Measurements from ENCODE around the gene XYLT1.
"Not testable (repeated sequence)": the region's sequence is repeated elsewhere in the genome, so short reads cannot be mapped to it uniquely, and the experiment has no call there.

Gene XYLT1

DNA sequence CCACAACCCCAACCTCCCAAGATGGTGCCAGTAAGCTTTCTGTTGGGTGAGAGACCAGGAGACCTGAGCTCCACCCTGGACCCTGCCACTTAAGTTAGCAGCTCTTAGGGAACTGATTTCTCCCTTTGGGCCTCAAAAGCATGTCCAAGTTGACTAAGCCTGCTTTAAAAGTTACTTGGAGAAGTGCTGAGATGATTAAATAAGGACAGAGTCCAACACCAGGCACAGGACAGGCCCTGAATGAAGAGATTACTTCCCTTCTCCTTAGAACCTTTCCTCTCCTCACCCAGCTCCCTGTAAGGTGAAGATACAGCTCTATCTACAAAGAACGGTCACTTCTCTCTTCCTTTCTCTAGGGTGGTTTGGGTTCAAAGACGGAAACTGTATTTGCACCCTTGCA is 162.6 kb downstream of the XYLT1 start:
- TF ChIP-seq, protein P1, sequence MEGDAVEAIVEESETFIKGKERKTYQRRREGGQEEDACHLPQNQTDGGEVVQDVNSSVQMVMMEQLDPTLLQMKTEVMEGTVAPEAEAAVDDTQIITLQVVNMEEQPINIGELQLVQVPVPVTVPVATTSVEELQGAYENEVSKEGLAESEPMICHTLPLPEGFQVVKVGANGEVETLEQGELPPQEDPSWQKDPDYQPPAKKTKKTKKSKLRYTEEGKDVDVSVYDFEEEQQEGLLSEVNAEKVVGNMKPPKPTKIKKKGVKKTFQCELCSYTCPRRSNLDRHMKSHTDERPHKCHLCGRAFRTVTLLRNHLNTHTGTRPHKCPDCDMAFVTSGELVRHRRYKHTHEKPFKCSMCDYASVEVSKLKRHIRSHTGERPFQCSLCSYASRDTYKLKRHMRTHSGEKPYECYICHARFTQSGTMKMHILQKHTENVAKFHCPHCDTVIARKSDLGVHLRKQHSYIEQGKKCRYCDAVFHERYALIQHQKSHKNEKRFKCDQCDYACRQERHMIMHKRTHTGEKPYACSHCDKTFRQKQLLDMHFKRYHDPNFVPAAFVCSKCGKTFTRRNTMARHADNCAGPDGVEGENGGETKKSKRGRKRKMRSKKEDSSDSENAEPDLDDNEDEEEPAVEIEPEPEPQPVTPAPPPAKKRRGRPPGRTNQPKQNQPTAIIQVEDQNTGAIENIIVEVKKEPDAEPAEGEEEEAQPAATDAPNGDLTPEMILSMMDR (IDR thresholded peaks at IDR 0.05; ENCODE audit: low read depth, low read length) = no peak
- in situ Hi-C loops (cut with HindIII; ENCODE audit: low sequenced_read_pairs) = no loop called here
- DNase-seq (ENCODE audit: low read depth, low spot score) = no peak
- no peak overlapping the region for H3K4me3 ChIP-seq (ENCODE audit: low read depth, low read length)

DNA sequence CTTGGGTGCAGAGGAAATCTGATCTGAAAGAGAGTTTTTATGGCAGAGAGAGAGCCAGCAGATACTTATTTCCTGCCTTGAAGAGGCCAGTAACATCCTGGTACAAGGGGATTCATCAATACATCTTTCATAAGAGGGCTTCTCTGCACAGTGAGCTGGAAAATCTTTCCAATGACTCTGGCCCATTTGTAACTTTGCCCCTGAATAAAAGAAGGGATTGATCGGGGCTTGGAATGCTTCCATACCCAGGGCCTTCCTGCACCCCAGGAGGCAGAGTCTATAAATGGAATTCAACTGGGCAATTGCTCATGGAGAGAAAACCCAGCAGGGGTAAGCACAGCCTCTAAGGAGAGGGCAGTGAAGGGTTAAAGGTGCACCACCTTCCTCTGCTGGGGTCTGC is 163.3 kb downstream of the XYLT1 start:
- no peak for DNase-seq (ENCODE audit: low read depth, low spot score)

DNA sequence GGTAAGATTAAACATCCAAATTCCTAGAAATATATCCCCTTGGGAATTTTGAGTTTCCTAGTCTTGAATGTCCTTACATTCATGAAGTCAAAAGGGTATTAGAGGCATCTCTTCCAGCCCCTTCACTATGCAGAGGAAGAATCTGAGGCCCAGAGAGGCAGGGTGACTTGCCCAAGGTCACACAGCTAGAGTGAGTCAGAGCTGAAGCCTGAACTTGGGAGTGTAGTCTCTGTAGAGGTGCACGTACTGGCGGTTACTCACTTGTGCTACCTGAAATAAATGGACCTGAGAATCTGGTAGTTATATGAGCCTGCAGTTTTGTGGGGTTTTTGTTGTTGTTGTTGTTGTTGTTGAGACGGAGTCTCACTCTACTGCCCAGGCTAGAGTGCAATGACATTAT is 164.0 kb downstream of the XYLT1 start:
- no peak overlapping the region for H3K4me3 ChIP-seq (ENCODE audit: low read depth, low read length)
- TF ChIP-seq, protein P1 (IDR thresholded peaks at IDR 0.05; ENCODE audit: low read depth, low read length) = no peak
- no peak for DNase-seq (ENCODE audit: low read depth, low spot score)
- in situ Hi-C loops (cut with HindIII; ENCODE audit: low sequenced_read_pairs) = no loop called here

More for the DNA sequence above, 163.3 kb downstream of the XYLT1 start:
- no peak overlapping the region for H3K4me3 ChIP-seq (ENCODE audit: low read depth, low read length)
- TF ChIP-seq, protein P1 (IDR thresholded peaks at IDR 0.05; ENCODE audit: low read depth, low read length) = no peak
- in situ Hi-C loops (cut with HindIII; ENCODE audit: low sequenced_read_pairs) = no loop called here

DNA sequence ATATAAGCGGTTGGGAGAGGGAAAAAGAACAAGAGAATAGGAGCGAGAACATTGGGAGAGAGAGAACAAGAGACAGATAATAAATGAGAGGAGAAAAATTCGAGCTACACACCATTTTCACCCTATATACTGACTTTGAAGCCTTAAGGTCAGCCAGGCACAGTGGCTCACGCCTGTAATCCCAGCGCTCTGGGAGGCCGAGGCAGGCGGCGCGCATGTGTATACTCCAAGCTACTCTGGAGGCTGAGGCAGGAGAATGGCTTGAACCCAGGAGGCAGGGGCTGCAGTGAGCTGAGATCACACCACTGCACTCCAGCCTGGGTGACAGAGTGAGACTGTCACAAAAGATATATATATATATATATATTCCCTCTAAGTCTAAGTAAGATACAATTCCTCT is 164.5 kb downstream of the XYLT1 start:
- DNase-seq (ENCODE audit: low read depth, low spot score); in situ Hi-C loops (cut with HindIII; ENCODE audit: low sequenced_read_pairs); H3K4me3 ChIP-seq (ENCODE audit: low read depth, low read length): not testable (repeated sequence)

DNA sequence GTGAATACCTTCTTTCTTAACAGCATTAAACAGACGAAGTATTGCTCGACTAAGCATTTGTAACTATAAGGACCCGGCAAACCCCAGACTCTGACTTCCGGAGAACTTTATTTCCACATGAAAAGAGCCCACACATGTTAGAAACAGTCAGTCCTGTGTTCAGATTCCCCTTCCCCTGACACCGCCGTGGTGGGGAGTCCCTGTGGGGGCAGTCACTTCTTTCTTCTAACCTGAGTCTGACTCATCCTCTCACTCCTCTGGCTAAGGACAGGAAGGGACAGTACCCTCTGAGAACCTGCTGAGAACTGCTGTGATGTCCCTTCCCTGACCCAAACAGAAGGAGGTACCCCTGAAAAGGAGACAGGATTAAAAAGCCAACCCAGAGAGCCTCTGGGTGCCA is 165.1 kb downstream of the XYLT1 start:
- in situ Hi-C loops (cut with HindIII; ENCODE audit: low sequenced_read_pairs) = no loop called here
- H3K4me3 ChIP-seq (ENCODE audit: low read depth, low read length) = no peak overlapping the region
- TF ChIP-seq, protein P1 (IDR thresholded peaks at IDR 0.05; ENCODE audit: low read depth, low read length) = no peak
- DNase-seq (ENCODE audit: low read depth, low spot score) = no peak

DNA sequence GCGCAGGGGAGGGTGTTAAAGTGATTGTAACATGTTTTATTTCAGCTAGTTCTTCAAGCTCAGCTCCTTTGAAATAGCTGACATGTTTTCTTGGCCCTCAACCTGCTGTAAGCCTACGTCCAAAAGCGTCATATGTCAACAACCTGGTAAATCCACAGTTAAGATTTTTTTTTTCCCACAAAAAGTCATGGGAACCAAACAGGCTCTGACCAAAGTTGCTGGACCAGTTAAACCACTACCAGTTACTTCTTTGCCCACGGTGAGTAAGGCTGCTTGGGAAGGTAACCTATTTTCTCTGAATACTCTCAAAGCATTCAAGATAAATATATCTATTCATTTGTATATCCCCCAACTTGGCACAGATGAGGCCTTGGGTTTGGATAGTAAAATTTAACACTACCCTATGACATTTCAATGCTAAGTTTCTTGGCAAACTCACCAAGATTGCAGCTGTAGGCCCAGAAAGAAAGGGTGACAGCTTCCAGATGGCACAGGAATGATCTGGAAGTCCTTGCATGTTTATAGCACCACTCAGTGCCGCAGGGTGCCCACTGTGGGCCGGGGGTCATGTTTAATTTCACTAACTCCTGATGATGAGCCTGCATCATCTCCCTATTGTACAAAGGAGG is 166.2 kb downstream of the XYLT1 start:
- peak; percentile 24 for DNase-seq (ENCODE audit: low read depth, low spot score)
- H3K4me3 ChIP-seq (ENCODE audit: low read depth, low read length) = no peak overlapping the region
- TF ChIP-seq, protein P1 (IDR thresholded peaks at IDR 0.05; ENCODE audit: low read depth, low read length) = no peak
- in situ Hi-C loops (cut with HindIII; ENCODE audit: low sequenced_read_pairs) = no loop called here

DNA sequence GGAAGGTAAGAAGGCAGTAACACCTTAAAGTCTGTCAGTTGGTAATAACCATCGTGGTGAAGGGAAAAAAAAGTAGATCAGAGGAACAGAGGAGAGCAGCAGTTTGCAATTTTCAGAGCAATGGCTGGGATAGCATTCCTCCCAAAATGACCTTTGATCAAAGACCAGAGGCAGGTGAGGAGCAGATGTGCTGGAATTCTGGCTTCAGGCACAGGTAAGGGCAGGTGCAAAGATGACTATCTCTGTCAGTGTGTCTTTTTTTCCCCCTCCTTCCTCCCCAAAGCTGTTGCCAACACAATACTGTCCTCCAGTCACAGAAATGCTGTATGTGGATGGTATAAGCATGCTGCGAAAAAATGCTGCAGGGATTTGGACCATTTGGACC is 166.7 kb downstream of the XYLT1 start:
- TF ChIP-seq, protein P1 (IDR thresholded peaks at IDR 0.05; ENCODE audit: low read depth, low read length) = no peak
- no peak for DNase-seq (ENCODE audit: low read depth, low spot score)
- in situ Hi-C loops (cut with HindIII; ENCODE audit: low sequenced_read_pairs) = no loop called here
- no peak overlapping the region for H3K4me3 ChIP-seq (ENCODE audit: low read depth, low read length)
